CD4-positive, alpha-beta T cell treated with Interleukin-6 for 4 hours (primary cell): Measurements from ENCODE around the gene NRL.

Experiments used
- DNase-seq: peaks from one replicate; pipeline ENCODE4 v3.0.0-alpha.2; 2020; ENCODE audit warnings: mixed read lengths

Gene NRL

GRCh38 chr14:24065408-24065807, 49.3 kb downstream of the NRL start:
- DNase-seq = no peak

GRCh38 chr14:24064856-24065255, 49.9 kb downstream of the NRL start:
- DNase-seq = no peak

GRCh38 chr14:24064091-24064795, 50.5 kb downstream of the NRL start:
- no peak for DNase-seq

GRCh38 chr14:24063263-24063836, 51.4 kb downstream of the NRL start:
- no peak for DNase-seq

DNA sequence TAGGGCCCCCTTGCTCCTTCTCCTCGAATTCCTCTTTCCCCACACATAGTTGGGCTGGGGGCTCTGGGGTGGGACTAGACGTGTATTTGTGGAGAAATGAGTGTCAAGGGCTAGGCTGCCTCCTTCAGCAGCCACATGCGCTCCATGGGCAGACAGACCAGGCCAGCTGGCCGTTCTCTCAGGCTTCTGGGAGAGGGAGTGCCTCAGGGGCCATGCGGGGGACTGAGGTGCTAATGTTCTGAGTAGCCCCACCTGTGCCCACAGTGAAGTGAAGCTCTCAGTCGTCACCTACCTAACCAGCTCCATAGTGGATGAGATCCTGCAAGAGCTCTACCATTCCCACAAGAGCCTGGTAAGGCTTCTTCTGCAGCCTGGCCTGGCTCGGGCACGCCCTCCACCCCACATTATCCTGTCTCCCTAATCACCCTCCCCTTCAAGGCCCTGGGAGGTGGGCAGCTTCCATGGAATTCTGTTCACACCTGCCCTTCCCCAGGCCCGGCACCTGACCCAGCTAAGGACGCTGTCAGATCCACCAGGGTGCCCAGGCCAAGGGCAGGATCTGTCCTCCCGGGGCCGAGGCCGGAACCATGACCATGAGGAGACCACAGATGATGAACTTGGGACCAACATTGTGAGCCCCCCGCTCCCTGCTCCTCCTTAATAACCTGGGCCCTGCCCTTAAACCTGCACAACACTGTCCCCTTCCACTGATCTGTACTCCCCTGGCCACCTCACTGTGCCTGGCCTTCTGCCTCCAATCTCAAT, 52.4 kb downstream of the NRL start:
- DNase-seq = no peak

DNA sequence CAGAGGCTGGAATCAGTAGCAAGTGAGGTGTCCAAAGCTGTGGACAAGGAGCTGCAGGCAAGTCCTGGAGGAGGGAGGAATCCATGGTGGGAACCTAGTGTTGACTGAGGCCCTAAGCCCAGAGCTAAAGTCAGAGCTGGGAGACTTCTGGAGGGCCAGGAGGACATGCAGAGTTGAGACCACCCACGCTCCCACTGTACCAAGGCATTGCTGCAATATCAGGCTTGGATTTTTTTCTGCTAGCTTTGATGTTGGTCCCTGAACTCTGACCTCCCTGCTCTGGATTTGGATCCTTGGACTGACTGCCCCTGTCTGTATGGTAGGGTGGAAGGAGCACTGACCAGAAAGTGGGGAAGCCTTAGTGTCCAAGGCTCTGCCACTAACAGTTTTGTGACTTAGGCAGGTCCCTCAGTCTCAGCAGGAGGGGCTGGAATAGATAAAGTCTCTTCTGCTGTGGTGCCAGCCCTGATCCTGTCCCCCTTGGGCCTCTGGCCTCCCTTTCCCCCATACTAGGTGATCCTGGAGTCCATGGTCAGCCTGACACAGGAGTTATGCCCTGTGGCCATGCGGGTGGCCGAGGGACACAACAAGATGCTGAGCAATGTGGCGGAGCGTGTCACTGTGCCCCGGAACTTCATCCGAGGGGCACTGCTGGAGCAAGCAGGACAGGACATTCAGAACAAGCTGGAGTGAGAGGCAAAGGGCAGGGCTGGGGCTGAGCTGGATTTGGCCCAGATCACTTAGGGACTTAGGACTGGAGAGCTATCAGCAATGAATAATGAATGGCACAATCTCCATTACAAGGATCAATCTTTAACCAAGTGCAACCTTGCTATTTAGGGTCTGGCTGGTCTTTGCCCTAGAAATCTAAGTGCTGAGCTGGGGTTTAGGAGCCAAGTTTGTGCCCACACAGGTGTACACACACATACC, 53.5 kb downstream of the NRL start:
- DNase-seq = no peak

DNA sequence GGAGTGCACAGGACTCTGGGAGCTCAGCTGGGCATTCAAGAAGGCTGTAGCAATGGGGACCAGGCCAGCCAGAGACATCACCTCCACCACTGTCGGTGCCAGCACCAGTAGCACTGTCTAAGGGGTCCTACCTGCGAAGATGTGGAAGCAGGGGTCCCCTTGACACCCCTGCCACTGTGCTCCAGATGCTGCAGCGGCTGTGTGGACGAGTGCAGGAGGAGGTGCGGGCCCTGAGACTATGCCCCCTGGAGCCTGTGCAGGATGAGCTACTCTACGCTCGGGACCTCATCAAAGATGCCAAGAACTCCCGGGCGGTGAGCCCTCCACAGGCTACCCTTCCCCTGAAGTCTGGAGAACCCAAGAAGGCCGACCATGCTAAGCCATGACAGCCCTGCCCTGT, 54.3 kb downstream of the NRL start:
- no peak for DNase-seq

DNA sequence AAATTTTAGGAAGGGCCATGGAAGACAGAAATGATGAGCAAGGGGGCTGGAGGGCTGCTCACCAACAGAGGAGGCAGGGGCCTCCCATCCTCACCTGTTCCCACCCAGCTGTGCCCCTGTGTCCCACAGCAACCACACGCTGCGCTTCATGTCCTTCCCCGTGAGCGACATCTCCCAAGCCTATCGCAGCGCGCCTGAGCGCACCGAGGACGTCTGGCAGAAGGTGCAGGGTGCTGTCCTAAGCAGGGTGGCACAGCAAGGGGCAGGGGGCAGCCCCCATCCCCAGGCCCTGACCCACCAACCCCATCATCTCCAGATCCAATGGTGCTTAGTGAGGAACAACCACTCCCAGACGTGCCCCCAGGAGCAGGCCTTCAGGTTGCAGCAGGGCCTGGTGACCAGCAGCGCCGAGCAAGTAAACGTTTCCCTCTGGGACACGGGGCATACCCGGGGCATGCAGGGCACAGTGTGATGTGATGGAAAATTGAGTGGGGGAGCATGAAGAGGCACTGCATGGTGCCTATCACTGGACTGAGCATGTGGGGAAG, 54.8 kb downstream of the NRL start:
- DNase-seq = no peak

GRCh38 chr14:24058951-24059475, 55.7 kb downstream of the NRL start:
- no peak for DNase-seq

DNA sequence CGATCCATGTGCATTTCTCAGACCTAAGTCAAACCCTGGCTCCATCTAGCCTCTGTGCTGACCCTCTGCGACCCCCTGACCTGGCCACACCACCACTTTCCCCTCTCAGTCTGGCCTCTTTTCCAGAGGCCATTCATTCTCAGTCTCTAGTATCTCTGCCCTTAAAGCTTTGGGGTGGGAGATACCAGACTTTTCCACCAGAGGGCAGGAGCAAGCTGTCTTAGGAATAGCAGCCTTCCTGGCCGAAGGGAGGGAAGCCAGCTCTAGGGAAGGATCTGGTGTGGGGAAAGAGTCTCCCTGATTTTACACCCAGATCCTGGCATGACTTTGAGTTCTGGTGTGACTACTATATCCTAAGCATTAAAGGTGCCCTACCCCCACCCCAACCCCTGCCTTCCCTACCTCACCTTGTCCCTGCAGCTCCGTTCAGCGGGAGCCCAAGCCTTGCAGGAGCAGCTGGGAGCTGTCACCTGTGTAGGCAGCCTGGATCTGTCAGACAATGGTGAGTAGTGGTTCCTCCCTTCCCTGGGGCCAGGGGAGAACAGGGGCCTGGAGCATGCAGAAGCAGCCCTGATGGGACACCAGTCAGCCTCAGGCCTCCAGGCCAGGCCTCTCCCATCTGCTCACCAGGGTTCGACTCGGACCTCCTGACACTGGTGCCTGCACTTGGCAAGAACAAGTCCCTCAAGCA, 56.3 kb downstream of the NRL start:
- peak; percentile 81 for DNase-seq

DNA sequence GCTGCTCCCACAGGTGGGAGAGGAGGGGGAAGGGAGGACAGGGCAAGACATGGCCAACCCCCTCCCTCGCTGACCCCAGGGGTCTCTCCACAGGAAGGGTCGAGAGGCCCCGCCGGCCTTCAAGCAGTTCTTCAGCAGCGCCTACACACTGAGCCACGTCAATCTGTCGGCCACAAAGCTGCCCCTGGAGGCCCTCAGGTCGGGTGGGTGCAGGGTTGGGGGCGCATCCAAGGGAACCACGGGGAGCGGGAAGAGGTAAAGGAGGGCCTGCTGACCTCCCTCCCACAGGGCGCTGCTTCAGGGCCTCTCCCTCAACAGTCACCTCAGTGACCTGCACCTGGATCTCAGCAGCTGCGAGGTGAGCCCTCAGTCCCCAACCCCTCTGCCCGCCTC, 56.9 kb downstream of the NRL start:
- no peak for DNase-seq

DNA sequence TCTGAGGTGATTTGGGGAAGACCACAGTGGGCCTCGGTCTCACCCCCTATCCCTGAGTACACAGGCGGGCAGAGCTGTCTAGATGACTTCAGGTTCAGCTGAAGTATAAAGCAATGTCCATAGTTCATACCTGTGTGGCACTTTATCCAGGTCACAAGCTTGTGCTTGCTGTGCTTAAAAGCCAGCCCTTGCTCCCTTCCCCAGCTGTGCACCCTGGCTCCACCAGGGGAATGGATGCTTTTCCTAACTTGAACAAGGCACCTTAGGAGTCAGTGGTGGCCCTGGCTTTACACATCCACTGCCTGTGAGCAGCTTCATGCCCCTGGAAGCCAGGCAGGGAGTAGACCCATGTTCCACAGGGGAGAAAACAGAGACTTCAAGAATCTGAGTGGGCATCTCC, 57.5 kb downstream of the NRL start:
- DNase-seq = no peak

DNA sequence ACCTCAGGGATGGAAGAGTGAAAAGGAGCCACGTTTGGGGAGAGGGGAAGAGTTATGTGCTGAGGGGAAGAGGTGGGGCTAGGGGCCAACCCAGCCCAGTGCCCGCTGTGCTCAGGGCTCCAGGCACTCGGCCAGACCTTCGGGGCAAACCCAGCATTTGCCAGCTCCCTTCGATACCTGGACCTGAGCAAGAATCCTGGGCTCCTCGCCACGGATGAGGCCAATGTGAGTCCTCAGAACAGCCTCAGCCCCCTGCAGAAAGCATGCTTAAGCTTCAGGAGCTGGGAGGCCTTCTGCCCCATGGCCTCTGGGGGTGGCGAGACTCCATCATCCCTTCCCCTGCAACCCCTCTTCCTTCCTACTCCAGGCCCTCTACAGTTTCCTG, 58.0 kb downstream of the NRL start:
- no peak for DNase-seq

- no peak for DNase-seq
Observed at GRCh38 chr14:24055971-24056799, 58.6 kb downstream of the NRL start.

- DNase-seq = no peak
Observed at GRCh38 chr14:24054646-24055045, 60.1 kb downstream of the NRL start.

- DNase-seq = no peak
Observed at GRCh38 chr14:24054324-24054641, 60.5 kb downstream of the NRL start.

- DNase-seq = no peak
Observed at GRCh38 chr14:24053548-24054323, 61.0 kb downstream of the NRL start.

- DNase-seq = peak; percentile 37
Observed at GRCh38 chr14:24052656-24053547, 61.8 kb downstream of the NRL start.
